GM18502 (cell line): ENCODE results near the gene SLCO4A1.
A peak's percentile ranks its signal among the peaks of the same experiment; 100 is the strongest.

Experiments
- ATAC-seq: cut with Tn5 transposase; IDR thresholded peaks from one replicate; pipeline ENCODE4 v1.9.1; 2021; ENCODE audit warnings: mild to moderate bottlenecking; ENCODE audit not compliant: unreplicated experiment, poor library complexity

The SLCO4A1 gene

DNA sequence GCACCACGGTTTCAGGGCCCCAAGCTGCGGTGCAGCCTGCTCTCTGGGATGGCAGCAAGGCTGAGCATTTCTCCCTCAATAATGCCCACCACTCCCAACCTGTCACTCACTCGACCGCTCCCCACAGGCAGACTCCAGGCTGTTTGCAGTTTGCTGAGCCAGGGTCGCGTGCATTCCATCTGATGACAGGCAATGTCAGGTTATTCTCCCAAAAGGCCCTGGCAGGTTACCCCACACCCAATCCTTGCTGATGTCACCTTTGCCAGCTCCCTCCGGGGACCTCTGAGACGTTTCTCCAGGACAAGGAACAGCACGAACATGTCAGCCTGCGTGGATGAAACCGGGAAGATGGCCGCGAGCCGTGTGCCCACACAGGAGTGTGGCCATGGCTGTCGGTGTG, 7.1 kb upstream of the SLCO4A1 start:
- no peak for ATAC-seq

DNA sequence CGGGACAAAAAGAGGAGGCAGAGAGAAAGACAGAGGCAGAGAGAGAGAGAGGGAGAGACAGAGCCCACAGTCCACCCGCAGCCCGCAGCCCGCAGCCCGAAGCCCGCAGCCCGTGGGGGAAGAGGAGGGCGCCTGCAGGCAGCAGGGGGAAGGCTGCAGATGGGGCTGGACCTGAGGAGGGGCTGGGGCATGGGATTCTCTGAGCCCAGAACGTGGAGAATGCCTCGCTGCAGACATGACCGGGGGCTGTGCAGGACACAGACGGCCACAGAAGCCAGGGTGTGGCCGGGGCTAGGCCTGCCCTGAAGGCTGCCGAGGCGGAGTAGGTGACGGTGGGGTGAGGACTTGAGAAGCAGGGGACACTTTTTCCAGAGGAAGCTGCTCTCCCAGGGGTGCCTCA, 6.5 kb upstream of the SLCO4A1 start:
- ATAC-seq = no peak

DNA sequence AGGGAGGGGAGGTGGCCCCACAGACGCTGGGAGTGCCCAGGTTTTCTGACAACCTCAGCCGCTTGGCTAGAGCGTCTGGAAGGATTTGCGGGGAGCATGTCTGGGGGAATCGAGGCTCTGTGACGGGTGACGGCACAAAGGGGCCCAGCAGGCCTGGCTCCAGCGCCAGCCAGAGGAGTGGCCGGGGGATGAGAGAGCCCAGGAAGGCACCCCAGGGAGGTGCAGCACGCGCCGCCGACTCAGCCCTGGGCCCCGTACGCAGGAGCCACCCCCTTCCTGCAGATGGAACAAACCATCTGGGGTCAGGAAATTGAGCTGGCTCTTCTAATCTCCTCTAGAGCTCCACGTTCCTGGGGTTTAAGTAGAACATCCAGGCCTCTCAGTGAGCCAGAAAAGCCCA, 5.9 kb upstream of the SLCO4A1 start:
- ATAC-seq = no peak

DNA sequence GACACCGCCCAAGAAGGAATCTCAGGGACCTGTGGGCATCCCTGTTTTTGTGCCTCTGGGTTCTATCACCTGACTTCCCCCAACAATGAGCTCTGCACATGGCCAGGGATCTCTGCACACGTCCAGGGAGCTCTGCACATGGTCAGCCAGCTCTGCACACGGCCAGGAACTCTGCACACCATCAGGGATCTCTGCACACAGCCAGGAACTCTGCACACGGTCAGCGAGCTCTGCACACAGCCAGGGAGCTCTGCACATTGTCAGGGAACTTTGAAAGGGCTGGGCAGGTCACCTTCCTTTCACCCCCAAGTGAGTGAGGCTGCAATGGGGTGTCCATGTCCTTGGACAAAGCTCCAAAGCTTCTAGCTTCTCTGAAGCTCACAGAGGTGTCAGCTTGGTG, 5.2 kb upstream of the SLCO4A1 start:
- ATAC-seq = no peak

DNA sequence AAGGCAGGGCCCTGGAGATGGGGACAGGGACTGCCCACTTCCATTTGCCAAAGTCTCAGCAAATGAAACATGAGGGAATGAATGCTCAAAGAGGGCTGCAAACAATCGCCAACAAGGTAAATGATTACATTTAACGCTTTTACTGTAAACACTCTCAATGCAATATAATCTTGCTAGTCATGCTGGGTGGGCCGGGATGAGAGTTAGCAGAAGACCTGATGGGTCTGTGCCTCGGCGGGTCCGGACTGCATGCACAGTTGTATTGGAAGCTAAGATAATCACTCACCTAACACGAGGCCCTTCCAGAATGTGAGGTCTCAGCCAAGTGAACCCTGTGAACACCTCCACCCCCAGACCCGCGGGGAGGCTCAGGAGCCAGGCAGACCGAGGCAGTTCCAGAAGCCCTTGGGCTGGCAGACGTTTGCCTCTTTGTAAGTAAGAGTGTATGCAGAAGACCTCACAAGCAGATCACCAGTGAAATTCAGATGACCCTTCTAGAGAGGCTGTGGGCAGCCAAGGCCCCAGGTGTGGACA, 4.7 kb upstream of the SLCO4A1 start:
- ATAC-seq = no peak

DNA sequence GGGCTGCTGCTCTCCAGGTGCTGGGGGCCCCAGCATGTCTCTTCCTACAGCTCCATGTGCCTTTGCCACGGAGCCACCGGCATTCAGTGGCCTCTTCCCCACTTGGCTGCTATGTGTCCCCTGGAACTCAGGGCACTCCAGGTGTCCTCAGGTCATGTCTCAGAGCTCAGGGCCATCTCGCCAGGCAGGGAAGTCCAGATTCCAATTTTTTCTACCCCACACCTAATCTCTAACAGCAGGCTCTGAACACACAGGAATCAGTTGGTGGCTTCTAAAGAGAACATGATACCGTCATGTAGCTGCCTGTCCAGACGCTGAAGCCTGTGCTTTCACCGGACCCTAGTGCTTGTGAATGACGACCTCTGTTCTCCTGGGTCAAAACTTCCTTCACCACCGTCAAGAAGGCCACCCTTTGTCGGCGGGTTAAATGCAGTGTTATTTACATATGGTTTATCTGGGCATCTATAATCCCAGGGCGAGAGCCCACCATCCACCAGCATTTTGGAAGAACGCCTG, 4.2 kb upstream of the SLCO4A1 start:
- ATAC-seq = no peak

DNA sequence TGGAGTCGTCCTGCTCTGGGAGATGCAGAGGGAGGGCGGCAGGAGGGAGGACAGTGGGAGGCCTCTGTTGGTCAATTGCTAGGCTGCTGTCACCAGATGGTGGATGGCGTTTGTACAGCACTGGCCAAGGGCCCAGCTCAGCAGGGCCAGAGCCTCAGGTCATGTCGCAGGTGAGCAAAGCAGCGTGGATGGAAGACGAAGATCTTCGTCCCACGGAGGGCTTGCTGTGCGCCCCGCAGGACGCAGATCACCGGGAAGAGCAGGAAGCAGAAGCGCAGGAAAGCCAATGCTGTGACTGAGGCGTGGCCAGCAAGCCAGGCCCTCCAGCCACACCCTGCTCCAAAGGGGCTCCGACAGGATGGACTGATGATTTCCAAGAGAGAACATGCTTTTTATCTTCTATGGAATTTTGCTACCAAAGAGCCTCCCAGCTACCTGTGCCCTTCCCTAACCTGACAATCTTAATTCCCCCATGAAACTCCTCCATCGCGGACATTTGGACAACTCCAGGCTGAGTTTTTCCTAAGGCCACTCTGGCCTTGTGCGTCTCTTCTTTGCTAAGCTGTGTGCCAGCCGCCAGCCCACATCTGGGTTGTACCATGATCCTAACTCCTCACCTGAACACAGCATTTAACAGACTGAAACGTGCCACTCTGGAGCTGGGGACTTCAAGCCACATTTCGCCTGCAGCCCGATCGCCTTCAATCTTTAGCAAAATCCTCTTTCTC, 3.5 kb upstream of the SLCO4A1 start:
- ATAC-seq = no peak

DNA sequence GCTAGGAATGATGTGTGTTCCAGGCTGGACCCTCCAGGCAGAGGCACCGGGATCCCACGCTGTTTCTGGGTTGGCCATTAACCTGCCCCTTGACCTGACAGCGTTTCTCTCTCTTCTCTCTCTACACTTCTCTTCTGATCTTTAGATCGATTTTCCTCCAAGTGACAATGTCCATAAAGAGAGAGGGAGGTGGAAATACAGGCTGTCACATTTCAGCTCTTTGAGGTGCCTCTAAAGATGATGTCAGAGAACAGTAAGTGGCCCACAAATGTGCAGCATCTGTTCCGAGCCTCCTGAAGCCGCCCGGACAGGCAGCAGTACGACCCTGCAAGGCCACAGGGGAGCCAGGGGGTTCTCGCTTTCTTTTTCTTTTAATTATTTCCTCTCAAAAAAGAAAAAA, 2.5 kb upstream of the SLCO4A1 start:
- no peak for ATAC-seq

DNA sequence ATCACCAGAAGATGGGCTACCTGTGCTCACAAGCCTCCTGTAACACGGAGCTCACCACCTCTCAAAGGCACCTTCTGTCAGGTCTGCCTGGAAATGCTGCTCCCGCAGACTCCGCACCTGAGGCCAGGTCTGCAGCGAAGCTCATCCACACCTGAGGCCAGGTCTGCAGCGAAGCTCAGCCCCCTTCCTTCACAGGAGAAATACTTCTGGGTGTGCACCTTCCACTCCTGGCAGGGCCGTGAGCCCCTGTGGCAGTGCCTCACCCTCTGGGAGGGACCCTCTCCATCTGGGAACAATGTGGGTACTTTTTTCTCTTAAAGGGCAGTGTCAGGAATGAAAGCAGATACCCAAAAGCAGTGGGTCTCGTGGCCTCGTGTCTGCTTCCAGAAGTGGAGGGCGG, 1.4 kb upstream of the SLCO4A1 start:
- no peak for ATAC-seq

DNA sequence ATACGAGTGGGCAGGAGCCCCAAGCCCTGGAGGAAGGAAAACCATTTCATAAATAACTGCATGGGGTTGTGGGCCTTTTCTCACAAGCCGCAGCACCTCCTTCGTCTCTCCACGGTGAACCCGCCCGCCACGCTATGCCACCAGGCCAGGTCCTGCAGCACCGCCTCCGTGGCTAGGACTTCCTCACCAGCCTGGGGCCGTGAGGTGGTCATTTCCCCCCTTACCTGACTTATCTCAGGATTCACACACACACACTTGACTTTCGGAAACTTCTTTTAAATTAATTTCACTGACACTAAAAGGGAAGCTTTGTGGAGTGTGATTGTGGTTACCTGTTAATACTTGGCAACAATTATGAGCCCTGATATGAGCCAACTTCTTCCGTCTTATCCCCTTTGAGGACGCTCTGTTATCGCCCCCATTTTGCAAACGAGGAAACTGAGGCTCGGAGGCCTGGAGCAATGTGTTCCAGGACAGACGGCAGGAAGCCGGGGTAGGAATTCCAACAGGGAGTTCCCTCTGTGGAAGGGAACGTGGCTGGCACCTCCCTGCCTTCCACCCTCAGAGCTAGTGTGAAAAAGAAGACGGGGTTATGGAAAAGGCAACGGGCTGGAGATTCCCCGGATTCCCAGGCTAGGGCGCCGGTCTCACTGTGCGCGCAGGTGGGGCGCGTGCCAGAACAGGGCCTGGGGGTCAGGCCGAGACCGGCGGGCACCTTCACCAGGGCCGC, 817 bp upstream of the SLCO4A1 start:
- no peak for ATAC-seq

DNA sequence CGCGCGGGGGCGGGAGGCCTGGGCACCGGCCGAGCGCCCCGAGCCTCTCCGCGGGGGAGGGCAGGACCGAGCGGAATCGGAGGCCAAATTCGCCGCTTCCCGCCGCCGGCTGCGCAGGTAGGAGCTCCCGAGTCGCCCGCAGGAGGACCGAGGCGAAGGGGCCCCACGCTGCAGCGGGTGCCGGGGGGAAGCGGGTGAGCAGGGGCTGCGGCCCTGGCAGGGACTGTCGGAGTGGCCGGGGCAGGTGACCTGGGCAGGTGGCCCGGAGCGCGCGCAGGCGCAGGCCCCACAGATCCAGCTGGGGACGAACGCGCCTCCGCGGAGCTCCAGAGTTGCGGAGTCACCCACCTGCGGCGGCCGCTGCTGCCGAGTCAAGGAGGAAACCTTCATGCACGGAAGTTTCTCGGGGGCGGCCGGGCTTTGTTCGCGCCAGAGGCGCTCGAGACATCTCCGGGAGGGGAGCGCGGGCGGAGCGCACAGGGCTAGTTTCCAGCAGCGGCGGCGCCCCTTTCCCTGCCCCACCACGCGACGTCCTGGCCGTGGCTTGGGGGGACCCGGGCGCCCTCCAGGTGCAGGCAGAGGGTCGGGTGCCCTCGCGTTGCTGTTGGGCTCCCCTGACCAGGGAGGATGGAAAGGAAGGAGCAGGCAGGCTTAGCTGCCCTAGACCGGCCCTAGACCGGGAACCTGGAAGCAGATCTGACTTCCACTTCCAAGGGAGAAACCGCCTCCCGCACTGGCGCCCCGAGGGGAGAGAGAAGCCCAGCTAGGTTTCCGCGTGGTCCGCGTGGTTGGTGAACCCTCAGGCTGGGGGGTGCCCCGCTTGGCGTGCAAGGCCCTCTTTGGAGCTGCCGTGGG, 590 bp downstream of the SLCO4A1 start:
- ATAC-seq = peak; percentile 29

DNA sequence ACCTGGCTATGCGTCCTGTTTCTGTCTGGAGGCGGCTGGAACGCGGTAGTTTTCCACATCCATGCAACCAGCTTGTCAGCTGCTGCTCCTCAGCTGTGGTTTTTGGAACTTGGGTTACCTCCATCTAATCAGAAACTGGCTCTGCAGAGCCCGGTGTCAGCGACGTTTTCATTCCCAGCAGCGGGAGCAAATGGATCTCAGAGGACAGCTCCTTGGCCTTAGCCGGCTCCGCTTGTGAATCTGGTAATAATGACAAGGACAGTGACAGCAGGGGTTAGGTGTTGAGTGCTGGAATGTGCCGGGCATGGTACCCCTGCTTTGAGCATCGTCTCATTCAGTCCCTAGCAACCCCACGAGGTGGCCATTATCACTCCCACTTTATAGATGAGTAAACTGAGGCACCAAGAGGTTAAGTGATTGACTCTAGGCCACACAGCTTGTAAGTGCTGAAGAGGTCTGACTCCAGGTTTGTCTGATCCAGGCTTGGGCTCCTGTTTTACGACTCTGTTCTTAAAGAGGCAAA, 1.3 kb downstream of the SLCO4A1 start:
- no peak for ATAC-seq

DNA sequence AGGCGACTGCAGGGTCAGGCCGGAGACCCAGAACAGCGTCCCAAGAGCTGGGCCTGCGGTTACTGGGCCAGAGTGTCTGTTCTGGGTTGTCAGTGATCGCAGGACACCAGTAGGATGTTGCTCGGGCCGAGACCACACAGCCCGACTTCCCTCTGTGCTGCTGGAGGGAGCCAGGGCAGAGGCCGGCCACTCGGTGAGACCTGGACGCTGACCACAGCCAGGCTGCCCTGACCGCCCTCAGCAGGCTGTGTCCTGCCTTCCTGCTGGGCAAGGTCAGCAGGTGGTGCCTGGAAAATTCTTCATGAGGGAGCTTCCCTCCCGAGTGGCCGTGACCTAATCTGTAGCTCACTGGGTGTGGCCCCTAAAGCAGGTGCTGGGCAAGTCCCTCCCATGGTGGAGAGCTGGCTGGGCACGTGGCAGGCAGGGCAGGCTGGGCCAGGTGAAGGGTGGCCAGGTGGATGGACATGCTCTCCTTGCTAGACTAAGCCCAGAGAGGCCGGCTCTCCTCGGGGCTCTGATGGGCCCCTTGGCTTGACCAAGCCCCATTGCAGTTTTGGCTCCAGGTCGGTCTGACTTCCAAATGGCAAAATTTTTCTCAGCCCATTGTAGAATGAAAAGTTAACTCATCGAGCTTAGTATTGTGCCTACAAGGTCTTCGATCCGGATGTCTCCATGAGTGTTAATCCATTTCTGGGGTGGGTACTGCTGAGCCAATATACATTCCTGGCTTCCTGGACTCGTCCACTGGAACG, 1.9 kb downstream of the SLCO4A1 start:
- ATAC-seq = no peak

DNA sequence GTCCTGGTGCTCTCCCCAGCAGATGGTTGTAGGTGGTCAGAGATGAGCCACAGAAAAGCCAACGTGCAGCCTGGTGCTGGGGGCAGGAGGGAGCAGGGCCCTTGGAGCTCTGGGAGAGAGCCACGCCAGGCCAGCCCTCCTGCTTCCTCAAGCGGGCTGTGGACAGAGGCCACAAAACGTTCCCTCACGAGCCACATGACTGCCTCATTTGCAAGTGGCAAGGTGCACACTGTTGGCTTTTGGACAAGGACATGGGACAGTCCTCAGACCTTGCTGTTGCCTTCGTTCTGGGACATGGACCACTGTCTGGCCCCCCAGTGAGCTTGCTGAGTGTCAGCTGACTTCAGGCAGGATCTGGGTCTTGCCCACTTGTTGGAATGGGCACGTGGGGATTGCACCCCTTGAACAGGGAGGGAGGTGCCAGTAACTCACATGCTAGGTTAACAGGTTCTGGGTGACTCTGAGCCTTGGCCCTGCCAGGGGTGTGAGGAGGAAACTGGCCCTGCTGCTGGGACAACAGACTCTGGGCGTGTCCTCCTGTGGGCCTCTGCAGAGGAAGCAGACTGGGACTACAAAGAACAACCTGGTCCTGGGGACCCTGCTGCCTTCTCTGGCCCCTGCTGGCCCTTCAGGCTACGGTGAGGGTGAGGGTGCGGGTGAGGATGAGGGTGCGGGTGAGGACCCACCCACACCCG, 2.6 kb downstream of the SLCO4A1 start:
- ATAC-seq = no peak

DNA sequence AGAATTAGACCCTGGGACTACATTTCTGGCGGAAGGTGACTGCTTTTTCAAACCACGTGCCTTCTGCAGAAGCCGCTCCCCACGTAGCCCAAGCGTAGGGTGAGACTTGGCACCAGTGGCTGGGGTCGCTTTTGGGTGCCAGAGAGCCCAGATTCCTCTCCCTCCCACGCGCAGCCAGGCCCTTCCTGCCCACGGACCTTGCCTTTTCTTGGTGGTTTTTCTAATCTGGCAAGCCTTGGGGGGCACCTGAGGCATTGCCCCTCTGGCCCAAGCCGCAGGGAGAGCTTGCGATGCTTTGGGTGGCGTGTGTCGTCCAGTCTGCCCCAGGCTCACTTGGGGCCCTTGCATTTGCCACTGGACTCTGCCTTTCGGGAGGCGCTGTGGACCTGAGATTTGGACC, 3.3 kb downstream of the SLCO4A1 start:
- ATAC-seq = no peak

DNA sequence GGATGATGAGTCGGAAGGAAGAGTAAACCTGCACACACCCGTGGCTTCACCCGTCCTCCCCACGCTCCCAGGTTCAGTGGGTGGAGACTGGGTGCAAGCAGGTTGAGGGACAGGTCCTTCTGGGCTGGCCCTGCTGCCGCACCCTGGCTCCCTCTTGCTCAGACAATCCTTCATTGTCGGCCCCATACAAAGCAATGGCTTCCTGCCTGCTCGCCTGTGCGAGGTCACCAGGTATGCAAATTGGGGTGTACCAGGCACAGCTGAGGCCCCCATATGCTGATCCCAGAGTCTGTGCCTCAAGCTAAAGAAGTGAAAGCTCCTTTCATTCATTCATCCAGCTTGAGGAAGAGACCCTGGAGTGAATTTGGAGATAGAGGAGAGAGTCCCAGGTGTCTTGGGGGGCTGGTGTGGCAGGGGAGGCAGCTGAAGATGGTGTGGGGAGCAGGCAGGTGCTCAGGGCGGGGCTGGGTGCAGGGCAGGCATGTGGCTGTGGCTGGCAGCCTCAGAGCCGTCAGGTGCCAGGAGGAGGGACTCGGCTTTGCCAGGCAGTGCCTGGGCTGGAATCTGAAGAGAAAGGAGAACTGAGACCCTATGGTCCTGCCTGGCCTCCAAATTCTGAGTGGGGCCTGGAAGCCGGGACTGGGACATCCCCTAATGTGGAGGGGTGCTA, 4.7 kb downstream of the SLCO4A1 start:
- ATAC-seq = no peak

DNA sequence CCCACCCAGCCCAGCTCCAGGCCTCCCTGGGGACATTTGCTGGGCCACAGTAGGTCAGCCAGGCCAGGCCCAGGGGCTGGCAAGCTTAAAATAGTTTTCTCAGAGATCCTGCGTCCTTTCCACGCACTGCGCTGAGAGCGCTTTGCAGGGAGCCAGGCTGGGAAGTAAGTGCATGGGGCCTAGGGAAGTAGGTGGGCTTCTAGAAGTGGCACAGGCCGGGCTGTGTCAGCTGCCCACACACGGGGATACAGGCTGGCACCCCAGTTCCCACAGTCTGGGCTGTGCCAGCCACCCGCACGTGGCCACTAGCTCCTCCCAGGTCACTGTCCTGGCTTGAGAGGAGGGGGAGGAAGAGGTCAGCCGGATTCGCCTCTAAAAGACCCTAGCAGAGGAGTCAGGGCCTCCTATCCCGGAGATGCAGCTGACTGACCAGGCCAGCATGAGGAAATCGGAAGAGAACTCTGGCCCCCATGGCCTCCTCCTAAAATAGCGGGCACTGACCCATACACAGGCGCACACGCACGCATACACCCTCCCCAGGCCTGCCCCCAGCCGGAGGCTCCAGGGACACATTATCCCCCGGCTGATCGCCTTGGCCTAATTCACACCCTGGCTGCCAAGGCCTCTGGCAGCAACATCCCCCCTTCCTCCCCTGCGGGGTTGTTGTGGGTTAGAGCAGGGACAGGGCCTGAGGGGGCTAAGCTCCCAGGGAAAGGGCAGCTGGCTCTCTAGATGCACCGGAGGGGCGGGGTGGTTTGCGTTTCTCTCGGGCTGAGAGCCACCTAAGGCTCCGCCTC, 5.4 kb downstream of the SLCO4A1 start:
- no peak for ATAC-seq
